HG03460 (cell line): ENCODE measurements around the gene ZFAND5.

Experiments
- ATAC-seq: cut with Tn5 transposase; IDR thresholded peaks from one replicate; pipeline ENCODE4 v1.9.1; 2021; ENCODE audit not compliant: unreplicated experiment

ZFAND5 gene

GRCh38 chr9:72363908-72364678 is 915 bp downstream of the ZFAND5 start:
- peak; percentile 43 for ATAC-seq

- ATAC-seq = no peak
Observed at GRCh38 chr9:72363236-72363635, 1.8 kb downstream of the ZFAND5 start.

- ATAC-seq = peak; percentile 25
Observed at GRCh38 chr9:72362680-72363139, 2.3 kb downstream of the ZFAND5 start.

GRCh38 chr9:72362118-72362531 is 2.9 kb downstream of the ZFAND5 start:
- no peak for ATAC-seq

- ATAC-seq = no peak
Observed at GRCh38 chr9:72361217-72361616, 3.8 kb downstream of the ZFAND5 start.

- ATAC-seq = no peak
Observed at GRCh38 chr9:72360324-72360723, 4.7 kb downstream of the ZFAND5 start.

- ATAC-seq = no peak
Observed at GRCh38 chr9:72356041-72356582, 8.9 kb downstream of the ZFAND5 start.

GRCh38 chr9:72355153-72355552 is 9.9 kb downstream of the ZFAND5 start:
- no peak for ATAC-seq

GRCh38 chr9:72354704-72355103 is 10.3 kb downstream of the ZFAND5 start:
- ATAC-seq = no peak

- ATAC-seq = no peak
Observed at GRCh38 chr9:72353455-72354116, 11.4 kb downstream of the ZFAND5 start.

GRCh38 chr9:72352911-72353388 is 12.1 kb downstream of the ZFAND5 start:
- ATAC-seq = no peak

- ATAC-seq = no peak
Observed at GRCh38 chr9:72351538-72352453, 13.2 kb downstream of the ZFAND5 start.

GRCh38 chr9:72349911-72350310 is 15.1 kb downstream of the ZFAND5 start:
- no peak for ATAC-seq

GRCh38 chr9:72349240-72349639 is 15.8 kb downstream of the ZFAND5 start:
- no peak for ATAC-seq

GRCh38 chr9:72346333-72346732 is 18.7 kb downstream of the ZFAND5 start:
- ATAC-seq = no peak

GRCh38 chr9:72338631-72339030 is 26.4 kb downstream of the ZFAND5 start:
- ATAC-seq = no peak

GRCh38 chr9:72337286-72337685 is 27.7 kb downstream of the ZFAND5 start:
- no peak for ATAC-seq

GRCh38 chr9:72334658-72335337 is 30.2 kb downstream of the ZFAND5 start:
- no peak for ATAC-seq

- no peak for ATAC-seq
Observed at GRCh38 chr9:72333709-72334108, 31.3 kb downstream of the ZFAND5 start.

- ATAC-seq = no peak
Observed at GRCh38 chr9:72333197-72333596, 31.8 kb downstream of the ZFAND5 start.
